ENCODE data around the gene MGAM2. TPM values are rescaled to one million over a fixed set of nuclear protein-coding genes. Genes with fewer than 3 reads are reported as not detected.

Gene MGAM2
- polyA plus RNA-seq, 1 experiment: not detected

GRCh38 chr7:142085428-142085827, 26.1 kb upstream of the MGAM2 start:
- no peak for TF ChIP-seq CTCF (IDR thresholded peaks at IDR 0.05; ENCODE audit: low read depth, low read length)
- H3K27me3 ChIP-seq (ENCODE audit: control insufficient read depth, insufficient read depth, low read length): no peaks in the 10 kb centered on the region
- H3K4me3 ChIP-seq (ENCODE audit: low read depth, low read length): no peak overlapping the region
- H3K27ac ChIP-seq (ENCODE audit: low read depth, low read length): no peak overlapping the region
- H3K9me3 ChIP-seq (ENCODE audit: control insufficient read depth, insufficient read depth, low read length): peaks cover 19% of the 10 kb centered on the region; the same call in 1 of the 2 replicates
- CTCF ChIA-PET: no interaction called here
- DNase-seq (ENCODE audit: low read depth, low spot score): no peak
- POLR2A ChIA-PET: no interaction called here

GRCh38 chr7:142088022-142088714, 23.4 kb upstream of the MGAM2 start:
- no peak for DNase-seq (ENCODE audit: low read depth, low spot score)
- no peaks in the 10 kb centered on the region for H3K27me3 ChIP-seq (ENCODE audit: control insufficient read depth, insufficient read depth, low read length)
- no peak overlapping the region for H3K27ac ChIP-seq (ENCODE audit: low read depth, low read length)
- no peak overlapping the region for H3K4me3 ChIP-seq (ENCODE audit: low read depth, low read length)
- peaks cover 25% of the 10 kb centered on the region for H3K9me3 ChIP-seq (ENCODE audit: control insufficient read depth, insufficient read depth, low read length)
- TF ChIP-seq CTCF (IDR thresholded peaks at IDR 0.05; ENCODE audit: low read depth, low read length): no peak
- POLR2A ChIA-PET: no interaction called here
- CTCF ChIA-PET: no interaction called here

- H3K9me3 ChIP-seq (ENCODE audit: control insufficient read depth, insufficient read depth, low read length): peaks cover 25% of the 10 kb centered on the region
- H3K27me3 ChIP-seq (ENCODE audit: control insufficient read depth, insufficient read depth, low read length): no peaks in the 10 kb centered on the region
- no peak overlapping the region for H3K4me3 ChIP-seq (ENCODE audit: low read depth, low read length)
- CTCF ChIA-PET: no interaction called here
- no peak overlapping the region for H3K27ac ChIP-seq (ENCODE audit: low read depth, low read length)
- no peak for TF ChIP-seq CTCF (IDR thresholded peaks at IDR 0.05; ENCODE audit: low read depth, low read length)
- no peak for DNase-seq (ENCODE audit: low read depth, low spot score)
- POLR2A ChIA-PET: no interaction called here
Observed at GRCh38 chr7:142089035-142089434, 22.5 kb upstream of the MGAM2 start.

- Histone ChIP-seq H3K9me3 (ENCODE audit: control insufficient read depth, insufficient read depth, low read length) (peaks cover 34% of the 10 kb centered on the region), H3K27me3 (ENCODE audit: control insufficient read depth, insufficient read depth, low read length) (no peaks in the 10 kb centered on the region), H3K27ac (ENCODE audit: low read depth, low read length) (no peak overlapping the region), H3K4me3 (ENCODE audit: low read depth, low read length) (no peak overlapping the region)
- ChIA-PET CTCF (no interaction called here), POLR2A (no interaction called here)
- no peak for TF ChIP-seq CTCF (IDR thresholded peaks at IDR 0.05; ENCODE audit: low read depth, low read length)
- DNase-seq (ENCODE audit: low read depth, low spot score): no peak
Observed at GRCh38 chr7:142091961-142092360, 19.6 kb upstream of the MGAM2 start.

GRCh38 chr7:142094861-142095260, 16.7 kb upstream of the MGAM2 start:
- ChIA-PET POLR2A (no interaction called here), CTCF (no interaction called here)

More at GRCh38 chr7:142094861-142095260, 16.7 kb upstream of the MGAM2 start:
- TF ChIP-seq CTCF (IDR thresholded peaks at IDR 0.05; ENCODE audit: low read depth, low read length): no peak
- Histone ChIP-seq H3K4me3 (ENCODE audit: low read depth, low read length) (no peak overlapping the region), H3K27me3 (ENCODE audit: control insufficient read depth, insufficient read depth, low read length) (no peaks in the 10 kb centered on the region), H3K27ac (ENCODE audit: low read depth, low read length) (no peak overlapping the region), H3K9me3 (ENCODE audit: control insufficient read depth, insufficient read depth, low read length) (peaks cover 36% of the 10 kb centered on the region)
- DNase-seq (ENCODE audit: low read depth, low spot score): no peak
